HG03354 (cell line): Measurements from ENCODE around the gene HOXA4.

Experiments used
- ATAC-seq: cut with Tn5 transposase; IDR thresholded peaks from one replicate; pipeline ENCODE4 v1.9.1; 2021; ENCODE audit warnings: mild to moderate bottlenecking; ENCODE audit not compliant: unreplicated experiment, poor library complexity, severe bottlenecking

The HOXA4 gene

DNA sequence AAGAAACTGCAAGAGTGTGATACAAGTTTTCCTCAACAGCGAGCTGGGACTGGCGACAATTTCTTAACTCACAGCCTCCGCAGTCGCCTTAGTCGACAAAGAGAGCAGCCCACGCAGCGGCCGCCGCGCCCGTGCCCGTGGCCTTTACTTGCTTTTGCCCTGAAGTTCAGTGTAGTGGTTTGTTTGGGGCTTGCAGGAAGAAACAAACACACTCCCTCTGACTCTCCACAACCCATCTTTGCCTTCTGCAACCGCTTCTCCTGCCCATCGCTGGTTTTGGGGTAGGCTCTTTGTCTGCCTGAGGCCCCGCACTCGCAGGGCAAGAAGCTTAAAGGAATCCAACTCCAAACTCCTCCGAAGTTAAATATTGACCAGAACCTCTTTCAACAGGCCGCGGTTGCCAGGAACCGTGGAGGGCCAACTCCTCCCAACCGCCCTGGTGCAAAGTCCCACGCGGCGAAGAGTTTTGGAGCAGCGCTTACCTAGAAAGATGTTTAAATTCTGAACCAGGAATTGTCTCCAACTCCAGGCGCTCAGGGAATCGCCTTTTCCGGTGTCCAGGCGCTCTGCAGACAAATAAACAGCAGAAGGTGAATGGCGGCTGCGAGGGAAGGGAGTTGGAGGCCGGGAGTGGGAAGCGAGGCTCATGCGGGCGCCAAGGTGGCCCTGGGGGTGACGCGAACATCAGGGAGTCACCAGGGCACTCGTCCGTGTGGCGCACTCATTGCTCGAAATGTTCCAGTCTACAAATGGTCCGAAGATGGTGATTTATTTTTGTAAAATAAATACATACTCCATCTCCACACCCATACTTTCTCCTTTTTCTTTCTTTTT lies 8.3 kb downstream of the HOXA4 start:
- no peak for ATAC-seq

- no peak for ATAC-seq
Observed at GRCh38 chr7:27121684-27122076, 8.9 kb downstream of the HOXA4 start.

DNA sequence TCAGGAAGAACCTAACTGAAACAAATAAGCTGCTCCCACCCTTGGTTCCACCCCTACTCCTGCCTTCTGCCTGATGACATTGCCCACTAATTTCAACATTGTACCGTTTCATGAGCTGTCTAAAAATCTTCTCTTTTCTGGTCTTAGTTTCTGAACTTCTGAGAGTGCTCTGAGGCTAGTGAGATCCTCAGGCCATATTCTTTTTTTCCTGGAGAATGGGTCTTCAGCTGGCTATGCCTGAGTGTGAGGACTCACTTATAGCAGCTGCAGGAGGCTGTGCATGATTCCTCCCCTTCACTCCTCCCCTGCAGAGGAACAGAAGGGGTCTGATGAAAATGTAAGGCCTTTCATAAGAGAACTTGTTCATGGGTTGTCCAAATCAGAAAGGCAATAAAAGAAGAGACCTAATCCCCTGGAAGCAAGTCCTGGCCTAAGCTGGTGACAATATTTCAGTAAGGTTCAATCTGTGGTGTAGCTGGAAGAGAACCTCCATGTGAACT lies 11.1 kb downstream of the HOXA4 start:
- ATAC-seq: no peak

DNA sequence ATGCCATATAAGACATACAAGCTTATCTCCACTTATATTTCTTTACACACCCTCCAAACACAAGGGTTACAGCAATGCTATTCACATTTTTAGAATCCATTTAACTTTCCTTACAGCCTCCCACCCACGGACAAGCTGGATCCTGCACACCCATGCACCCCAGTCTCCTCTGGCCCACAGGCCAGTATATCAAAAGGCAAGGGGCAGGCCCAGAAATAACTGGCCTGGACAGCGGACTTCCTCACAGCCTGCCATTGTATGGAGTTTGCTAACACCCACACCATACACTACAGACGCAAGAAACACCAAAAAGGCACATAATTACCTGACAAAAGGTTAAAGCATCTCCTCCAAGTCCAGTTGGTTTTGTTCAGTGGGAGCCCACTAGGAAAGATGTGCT lies 12.0 kb downstream of the HOXA4 start:
- no peak for ATAC-seq

DNA sequence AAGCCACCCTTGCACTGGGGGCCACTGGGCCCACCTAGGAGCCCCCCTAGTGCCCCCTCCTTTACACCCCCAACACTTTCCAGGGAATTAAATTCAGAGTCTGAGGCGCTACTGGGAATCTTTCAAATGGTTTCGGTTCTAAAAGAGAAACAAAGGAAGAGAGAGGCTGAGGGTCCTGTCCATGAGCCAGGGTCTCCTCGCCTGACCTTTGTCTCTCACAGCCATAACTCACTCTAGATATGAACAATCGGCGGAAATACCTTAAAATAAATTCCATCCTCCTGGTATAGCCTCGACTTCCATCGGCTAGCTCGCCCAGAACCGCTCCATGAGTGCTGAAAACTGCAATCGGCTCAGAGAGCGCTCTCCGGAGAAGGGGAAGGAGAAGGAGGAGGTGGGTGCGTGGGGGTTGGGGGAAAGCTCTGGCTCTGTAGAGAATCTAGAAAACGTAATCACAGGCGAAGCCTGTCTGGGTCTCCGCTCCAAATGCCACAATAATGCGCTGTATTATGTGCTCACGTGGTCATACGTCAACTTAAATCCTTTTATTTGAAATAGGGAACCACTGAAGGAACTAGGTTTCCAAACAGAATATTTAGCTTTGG lies 12.6 kb downstream of the HOXA4 start:
- no peak for ATAC-seq

DNA sequence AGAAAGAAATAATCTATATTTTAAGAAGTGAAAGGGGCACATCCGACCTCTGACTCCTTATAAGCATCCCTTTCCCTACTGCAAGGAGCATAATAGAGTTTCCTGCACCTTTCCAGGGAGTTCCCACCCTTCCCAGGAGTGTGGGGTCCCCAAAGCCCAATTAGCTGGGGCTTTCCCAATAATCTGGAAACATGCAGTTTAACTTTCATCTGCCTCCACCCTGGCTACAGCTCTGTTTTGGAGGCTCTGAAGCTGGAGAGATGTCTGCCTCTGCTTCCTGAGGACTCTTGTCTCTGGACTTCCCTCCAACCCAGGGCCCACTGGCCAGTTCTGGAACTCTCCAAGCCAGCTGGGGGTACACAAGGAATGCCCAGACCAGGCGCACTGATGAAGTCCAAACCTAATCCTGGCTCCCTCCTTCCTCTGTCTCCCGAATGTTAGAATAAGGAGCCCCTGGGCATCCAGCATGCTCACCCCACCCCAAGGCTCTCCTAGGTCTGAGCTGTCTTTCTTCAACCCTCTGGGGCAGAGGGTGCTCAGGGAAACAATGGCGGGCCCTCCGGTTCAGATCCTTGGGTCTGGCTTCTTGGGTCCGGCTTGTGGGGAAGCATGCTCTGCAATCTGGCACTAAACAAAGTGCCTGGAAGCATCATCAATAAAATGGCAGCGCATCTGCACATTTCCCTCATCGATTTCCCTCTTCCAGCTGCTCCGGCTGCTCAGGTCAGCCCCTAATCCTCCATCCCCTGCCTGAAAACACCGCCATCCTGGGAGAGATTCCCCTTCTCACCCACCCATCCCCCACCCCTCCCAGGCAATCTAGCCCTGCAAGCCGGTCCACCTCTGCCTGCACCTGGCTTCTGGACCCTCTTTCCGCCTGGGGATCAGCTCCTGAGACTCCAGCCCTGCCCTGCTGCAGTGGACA lies 13.3 kb downstream of the HOXA4 start:
- no peak for ATAC-seq

DNA sequence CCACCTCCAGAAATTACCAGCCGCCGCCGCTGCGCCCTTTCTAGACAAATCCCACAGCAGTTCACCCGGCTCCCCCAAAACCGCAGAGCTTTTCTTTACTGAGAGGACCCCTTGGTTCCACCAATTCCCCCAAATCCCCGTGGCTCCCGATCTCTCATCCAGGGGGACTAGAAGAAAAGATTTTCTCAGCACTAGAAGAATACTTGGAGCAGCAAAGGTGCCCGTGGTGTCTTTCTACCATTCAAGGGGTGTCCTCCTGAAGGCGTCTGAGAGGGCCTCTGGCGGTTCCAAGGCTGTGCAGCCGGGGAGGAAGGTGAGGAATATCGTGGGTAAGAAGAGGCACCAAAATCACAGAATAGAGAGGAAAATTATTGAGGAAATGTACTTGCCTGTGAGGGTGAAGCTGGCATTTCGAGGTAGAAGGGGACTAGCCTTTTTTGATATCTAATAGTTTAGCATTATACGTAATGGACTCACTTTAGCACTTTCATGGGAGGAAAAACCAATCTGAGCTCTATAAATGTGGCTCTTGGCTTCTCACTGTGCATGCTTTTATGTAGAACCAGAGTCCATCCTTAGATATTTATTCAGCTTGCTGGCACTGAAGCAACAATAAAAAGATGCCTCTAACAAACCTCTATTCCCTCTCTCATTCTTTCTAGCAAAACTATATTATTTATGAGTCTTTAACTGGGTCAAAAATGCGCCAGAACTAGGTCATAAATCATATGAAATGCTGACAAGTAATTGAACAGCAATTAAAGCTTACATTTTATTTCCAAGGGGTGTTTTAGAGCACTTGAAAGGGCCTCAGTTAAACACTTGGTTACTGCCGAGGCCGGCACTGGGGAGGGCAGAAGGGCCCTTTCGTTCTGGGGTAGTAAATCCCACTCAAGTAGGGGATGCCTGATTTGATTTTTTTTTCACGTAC lies 14.3 kb downstream of the HOXA4 start:
- ATAC-seq: no peak

DNA sequence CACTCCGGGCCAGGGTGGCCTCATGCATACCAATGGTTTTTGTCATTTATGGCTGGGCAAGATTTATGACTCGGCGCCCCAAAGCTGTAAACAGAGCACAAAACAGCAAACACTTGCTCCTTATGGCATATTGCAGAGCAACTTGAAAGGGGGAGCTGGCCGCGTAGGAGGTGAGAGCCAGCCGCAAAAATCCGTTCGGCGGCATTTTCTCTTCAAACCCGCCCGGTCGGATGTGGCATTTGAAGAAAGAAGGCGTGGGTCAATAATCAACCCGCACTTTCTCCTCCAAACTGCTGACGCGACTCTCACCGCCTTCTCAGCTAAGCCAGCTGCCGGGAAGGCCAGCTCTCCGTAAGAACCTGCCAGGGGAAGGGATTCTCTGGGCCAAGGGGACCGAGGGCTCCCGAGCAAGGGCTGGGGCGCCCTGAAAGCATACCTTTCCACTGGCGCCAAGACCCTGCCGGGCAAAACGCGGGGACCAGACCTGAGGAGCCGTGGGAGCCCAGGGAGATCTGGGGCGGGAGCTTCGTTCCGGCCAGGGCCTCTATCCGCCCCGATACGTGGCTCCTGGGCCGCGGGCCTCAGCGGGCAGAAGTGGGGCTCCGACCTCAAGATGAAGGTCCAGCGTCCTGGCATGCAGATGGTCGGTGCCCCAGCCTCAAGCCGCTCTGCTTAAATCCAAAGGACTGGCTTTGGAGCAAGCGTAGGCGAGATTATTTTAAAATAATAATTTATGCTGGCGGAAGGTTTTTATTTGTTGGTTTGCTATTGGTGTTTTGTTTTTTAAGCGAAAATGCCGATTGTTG lies 15.1 kb downstream of the HOXA4 start:
- no peak for ATAC-seq

- no peak for ATAC-seq
Observed at GRCh38 chr7:27114881-27115220, 15.7 kb downstream of the HOXA4 start.

DNA sequence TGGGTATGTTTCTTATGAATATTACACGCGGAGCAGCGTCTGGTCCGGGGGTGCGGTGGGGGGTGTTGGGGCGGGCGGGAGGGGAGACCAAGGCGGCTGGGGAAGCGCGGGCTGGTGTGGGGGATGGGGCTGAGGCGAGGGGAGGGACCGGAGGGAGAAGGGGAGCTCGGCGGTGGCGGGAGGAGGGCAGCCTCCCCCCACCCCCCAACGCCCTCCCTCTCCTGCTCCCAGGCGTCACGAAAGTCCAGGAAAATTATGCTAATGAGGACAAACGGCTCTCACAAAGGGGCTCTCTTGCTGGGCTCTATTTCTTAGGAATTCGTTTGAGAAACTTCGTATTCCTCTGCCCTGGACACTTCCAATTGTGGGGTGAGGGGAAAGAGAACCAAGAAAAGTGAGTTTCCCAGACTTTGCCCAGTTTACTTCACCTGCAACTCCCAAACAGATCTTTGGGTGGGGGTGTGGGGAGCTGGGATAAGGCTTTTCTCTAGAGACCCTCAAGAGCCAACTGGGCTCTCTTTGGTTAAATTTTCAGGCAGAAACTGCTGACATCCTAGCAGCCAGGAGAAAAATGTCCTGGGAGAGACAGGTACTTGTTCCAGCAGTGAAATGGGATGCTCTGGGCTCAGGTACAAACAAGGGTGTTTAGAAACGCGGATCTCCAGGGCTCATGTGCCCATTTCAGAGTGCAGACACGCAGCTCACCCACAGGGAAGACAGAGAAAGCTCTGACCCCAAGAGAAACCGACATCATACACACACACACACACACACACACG lies 16.4 kb downstream of the HOXA4 start:
- ATAC-seq: no peak

DNA sequence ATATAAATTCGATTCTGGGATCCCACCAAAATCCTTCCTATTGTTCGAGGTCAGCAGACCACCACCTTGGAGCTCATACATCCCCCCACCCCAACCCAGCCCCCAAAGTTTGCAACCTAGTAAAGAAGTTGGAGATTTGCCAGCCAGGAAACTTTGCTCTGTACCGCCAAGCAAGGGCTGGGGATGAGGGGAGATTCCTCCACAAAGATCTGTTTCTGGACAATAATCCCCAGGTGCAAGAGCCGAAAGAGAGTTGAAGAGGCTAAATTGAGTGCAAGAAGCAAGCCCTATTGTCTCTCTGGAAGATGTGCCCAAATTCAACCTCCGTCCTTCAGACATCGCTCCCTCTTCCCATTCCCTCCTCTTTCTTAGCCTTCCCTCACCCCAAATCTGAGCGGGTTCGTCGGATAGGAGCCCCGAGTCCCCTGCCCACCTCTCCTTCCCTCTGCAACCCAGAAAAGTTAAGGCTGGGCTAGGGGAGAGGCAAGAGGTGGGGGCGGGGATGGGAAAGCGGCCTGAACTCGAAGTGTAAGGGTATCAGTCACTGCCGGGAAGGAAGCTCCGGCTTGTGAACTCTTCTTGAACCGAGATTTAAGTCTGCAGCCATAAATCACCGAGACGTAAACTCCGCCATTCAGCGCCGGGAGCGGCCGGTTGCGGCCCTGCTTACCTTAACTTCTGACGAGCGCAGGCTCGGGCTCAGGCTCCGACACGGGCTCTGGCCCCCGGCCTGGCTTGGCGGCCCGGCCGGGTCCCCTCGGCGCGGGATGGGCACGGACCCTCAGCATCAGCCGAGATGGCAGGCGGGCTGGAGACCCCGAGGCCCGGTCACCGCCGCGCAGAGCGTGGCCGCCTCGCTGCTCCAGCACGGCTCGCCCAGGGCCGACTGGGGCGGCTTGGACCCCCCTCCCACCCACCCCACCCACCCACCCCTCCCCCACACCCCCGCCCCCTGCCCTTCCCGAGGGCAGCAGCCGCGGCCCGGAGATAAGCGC lies 17.3 kb downstream of the HOXA4 start:
- ATAC-seq: no peak

- no peak for ATAC-seq
Observed at GRCh38 chr7:27112361-27112760, 18.2 kb downstream of the HOXA4 start.

GRCh38 chr7:27111751-27112277 lies 18.7 kb downstream of the HOXA4 start:
- no peak for ATAC-seq

DNA sequence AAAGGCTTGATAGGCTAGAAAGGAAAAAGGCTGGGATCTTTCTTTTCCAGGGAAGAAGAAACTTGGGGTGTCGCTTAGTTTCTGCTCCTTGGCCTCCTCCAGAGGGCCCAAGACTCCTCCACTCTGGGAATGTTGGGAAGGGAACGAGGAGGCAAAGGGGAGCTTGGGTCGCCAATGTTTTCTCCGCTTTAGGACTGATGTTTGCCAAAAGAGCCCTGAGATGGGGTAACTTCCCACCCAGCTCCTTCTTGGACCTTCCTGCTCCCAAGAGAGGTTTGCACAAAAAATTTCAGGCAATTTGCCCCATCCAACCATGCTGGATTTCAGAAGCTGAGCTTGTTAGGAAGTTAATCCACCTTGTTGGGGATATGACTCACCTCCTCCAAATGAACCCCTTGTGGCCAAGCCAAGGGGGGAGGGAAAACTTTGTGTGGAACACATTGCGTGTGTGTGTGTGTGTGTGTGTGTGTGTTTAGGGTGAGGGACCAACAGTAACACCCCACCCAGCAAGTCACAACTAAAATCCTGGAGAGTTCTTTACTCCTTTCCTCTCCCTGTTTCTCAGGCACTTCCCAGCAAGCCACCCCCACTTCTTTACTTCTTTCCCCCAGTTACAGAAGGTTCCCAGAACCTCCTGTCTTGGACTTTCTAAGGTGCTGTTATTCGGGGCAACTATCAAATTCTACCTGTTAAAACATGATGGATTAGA lies 19.4 kb downstream of the HOXA4 start:
- ATAC-seq: no peak

DNA sequence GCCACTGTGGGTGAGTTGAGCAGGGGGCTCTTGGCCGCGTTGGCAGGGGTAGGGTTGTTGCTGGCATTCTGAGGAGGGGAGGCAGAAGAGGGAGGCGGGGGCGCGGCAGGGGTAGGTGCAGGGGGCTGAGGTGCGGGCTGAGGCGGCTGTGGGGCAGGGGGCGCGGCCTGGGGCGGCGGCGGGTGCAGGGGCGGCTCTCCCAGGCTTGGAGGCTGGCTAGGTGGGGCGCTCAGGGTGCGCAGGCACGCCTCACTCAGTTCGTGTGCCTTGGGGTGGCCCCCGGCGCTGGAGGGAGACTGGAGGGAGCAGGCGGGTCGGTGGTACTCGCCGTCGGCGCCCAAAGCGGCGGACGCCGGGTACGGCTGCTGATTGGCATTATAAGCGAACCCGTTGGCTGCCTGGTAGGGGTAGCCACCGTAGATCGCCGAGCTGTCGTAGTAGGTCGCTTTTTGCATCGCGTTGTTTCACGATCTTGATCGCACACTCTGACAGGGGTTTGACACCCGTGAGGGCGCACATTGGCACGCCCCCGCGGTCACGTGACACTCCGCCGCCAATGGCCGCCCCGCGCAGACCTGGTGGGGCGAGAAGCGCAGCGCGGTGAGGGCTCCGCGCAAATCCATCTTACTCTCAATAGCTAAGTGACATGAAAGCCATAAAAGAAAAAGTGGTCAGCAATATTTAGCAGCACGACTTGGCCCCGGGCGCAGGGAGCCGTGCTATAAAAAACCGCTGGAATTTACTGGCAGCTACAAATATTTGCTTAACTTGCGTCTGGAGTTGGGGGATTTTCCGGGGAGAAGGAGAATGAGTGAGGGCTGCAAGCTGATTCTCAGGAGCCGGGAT lies 20.1 kb downstream of the HOXA4 start:
- no peak for ATAC-seq
